ENCODE data around the gene TEX51. TPM values are rescaled to one million over a fixed set of nuclear protein-coding genes. Genes with fewer than 3 reads are reported as not detected.

TEX51 gene
- total RNA-seq, 1 donor from 2014 or later = not detected

- Histone ChIP-seq H3K9ac (ENCODE audit: low read depth in 1 of 3, low read length in 3 of 3) (no peak overlapping the region), H3K27me3 (ENCODE audit: control insufficient read depth in 3 of 3, insufficient read depth in 3 of 3, low read length in 3 of 3) (peaks cover 12 to 38% (median 25%) of the 10 kb centered on the region in 3 donors), H3K9me3 (ENCODE audit: control insufficient read depth in 3 of 3, low read length in 3 of 3) (no peaks in the 10 kb centered on the region), H3K4me3 (ENCODE audit: low read length in 3 of 3) (no peak overlapping the region), H3K4me1 (ENCODE audit: control insufficient read depth in 3 of 3, insufficient read depth in 3 of 3, low read length in 3 of 3) (peaks cover 7 to 9% (median 7%) of the 10 kb centered on the region in 3 donors), H3K36me3 (ENCODE audit: control insufficient read depth in 3 of 3, insufficient read depth in 3 of 3, low read length in 3 of 3) (no peaks in the 10 kb centered on the region), H3K27ac (ENCODE audit: low read depth, low read length) (no peak overlapping the region)
Observed at GRCh38 chr2:126882736-126883665, 15.7 kb upstream of the TEX51 start.

- Histone ChIP-seq H3K4me1 (ENCODE audit: control insufficient read depth in 3 of 3, insufficient read depth in 3 of 3, low read length in 3 of 3) (peaks cover 7 to 9% (median 7%) of the 10 kb centered on the region in 3 donors), H3K4me3 (ENCODE audit: low read length in 3 of 3) (no peak overlapping the region), H3K27me3 (ENCODE audit: control insufficient read depth in 3 of 3, insufficient read depth in 3 of 3, low read length in 3 of 3) (peaks cover 16 to 38% (median 24%) of the 10 kb centered on the region in 3 donors), H3K9me3 (ENCODE audit: control insufficient read depth in 3 of 3, low read length in 3 of 3) (no peaks in the 10 kb centered on the region), H3K9ac (ENCODE audit: low read depth in 1 of 3, low read length in 3 of 3) (no peak overlapping the region), H3K27ac (ENCODE audit: low read depth, low read length) (no peak overlapping the region), H3K36me3 (ENCODE audit: control insufficient read depth in 3 of 3, insufficient read depth in 3 of 3, low read length in 3 of 3) (no peaks in the 10 kb centered on the region)
Observed at GRCh38 chr2:126883666-126884040, 15.0 kb upstream of the TEX51 start.

GRCh38 chr2:126884861-126885750 lies 13.6 kb upstream of the TEX51 start:
- Histone ChIP-seq H3K4me1 (ENCODE audit: control insufficient read depth in 3 of 3, insufficient read depth in 3 of 3, low read length in 3 of 3) (peaks cover 7 to 9% (median 7%) of the 10 kb centered on the region in 3 donors), H3K27me3 (ENCODE audit: control insufficient read depth in 3 of 3, insufficient read depth in 3 of 3, low read length in 3 of 3) (peaks cover 9 to 28% (median 22%) of the 10 kb centered on the region in 3 donors), H3K27ac (ENCODE audit: low read depth, low read length) (no peak overlapping the region), H3K9me3 (ENCODE audit: control insufficient read depth in 3 of 3, low read length in 3 of 3) (no peaks in the 10 kb centered on the region), H3K9ac (ENCODE audit: low read depth in 1 of 3, low read length in 3 of 3) (no peak overlapping the region), H3K4me3 (ENCODE audit: low read length in 3 of 3) (no peak overlapping the region), H3K36me3 (ENCODE audit: control insufficient read depth in 3 of 3, insufficient read depth in 3 of 3, low read length in 3 of 3) (no peaks in the 10 kb centered on the region)

- peaks cover 7 to 9% (median 7%) of the 10 kb centered on the region in 3 donors for H3K4me1 ChIP-seq (ENCODE audit: control insufficient read depth in 3 of 3, insufficient read depth in 3 of 3, low read length in 3 of 3)
- H3K4me3 ChIP-seq (ENCODE audit: low read length in 3 of 3) = peak overlapping the region in 2 of 3 donors; percentile 43 to 51
- peaks cover 9 to 28% (median 22%) of the 10 kb centered on the region in 3 donors for H3K27me3 ChIP-seq (ENCODE audit: control insufficient read depth in 3 of 3, insufficient read depth in 3 of 3, low read length in 3 of 3)
- no peaks in the 10 kb centered on the region for H3K36me3 ChIP-seq (ENCODE audit: control insufficient read depth in 3 of 3, insufficient read depth in 3 of 3, low read length in 3 of 3)
- H3K27ac ChIP-seq (ENCODE audit: low read depth, low read length) = no peak overlapping the region
- H3K9me3 ChIP-seq (ENCODE audit: control insufficient read depth in 3 of 3, low read length in 3 of 3) = no peaks in the 10 kb centered on the region
- H3K9ac ChIP-seq (ENCODE audit: low read depth in 1 of 3, low read length in 3 of 3) = peak overlapping the region in 1 of 3 donors; percentile 16
Observed at GRCh38 chr2:126885751-126886210, 12.9 kb upstream of the TEX51 start.

- Histone ChIP-seq H3K4me1 (ENCODE audit: control insufficient read depth in 3 of 3, insufficient read depth in 3 of 3, low read length in 3 of 3) (peaks cover 7 to 9% (median 7%) of the 10 kb centered on the region in 3 donors), H3K9ac (ENCODE audit: low read depth in 1 of 3, low read length in 3 of 3) (peak overlapping the region in 1 of 3 donors; percentile 16), H3K36me3 (ENCODE audit: control insufficient read depth in 3 of 3, insufficient read depth in 3 of 3, low read length in 3 of 3) (no peaks in the 10 kb centered on the region), H3K4me3 (ENCODE audit: low read length in 3 of 3) (peak overlapping the region in 2 of 3 donors; percentile 43 to 51), H3K9me3 (ENCODE audit: control insufficient read depth in 3 of 3, low read length in 3 of 3) (no peaks in the 10 kb centered on the region), H3K27me3 (ENCODE audit: control insufficient read depth in 3 of 3, insufficient read depth in 3 of 3, low read length in 3 of 3) (peaks cover 9 to 28% (median 22%) of the 10 kb centered on the region in 3 donors), H3K27ac (ENCODE audit: low read depth, low read length) (no peak overlapping the region)
Observed at GRCh38 chr2:126886211-126886915, 12.3 kb upstream of the TEX51 start.

GRCh38 chr2:126886916-126887280 lies 11.8 kb upstream of the TEX51 start:
- Histone ChIP-seq H3K27ac (ENCODE audit: low read depth, low read length) (no peak overlapping the region), H3K4me3 (ENCODE audit: low read length in 3 of 3) (no peak overlapping the region), H3K36me3 (ENCODE audit: control insufficient read depth in 3 of 3, insufficient read depth in 3 of 3, low read length in 3 of 3) (no peaks in the 10 kb centered on the region), H3K9ac (ENCODE audit: low read depth in 1 of 3, low read length in 3 of 3) (no peak overlapping the region), H3K27me3 (ENCODE audit: control insufficient read depth in 3 of 3, insufficient read depth in 3 of 3, low read length in 3 of 3) (peaks cover 9 to 24% (median 17%) of the 10 kb centered on the region in 3 donors), H3K4me1 (ENCODE audit: control insufficient read depth in 3 of 3, insufficient read depth in 3 of 3, low read length in 3 of 3) (peaks cover 7 to 9% (median 7%) of the 10 kb centered on the region in 3 donors), H3K9me3 (ENCODE audit: control insufficient read depth in 3 of 3, low read length in 3 of 3) (no peaks in the 10 kb centered on the region)

GRCh38 chr2:126887506-126887905 lies 11.2 kb upstream of the TEX51 start:
- Histone ChIP-seq H3K4me1 (ENCODE audit: control insufficient read depth in 3 of 3, insufficient read depth in 3 of 3, low read length in 3 of 3) (peaks cover 7 to 10% (median 9%) of the 10 kb centered on the region in 3 donors), H3K9ac (ENCODE audit: low read depth in 1 of 3, low read length in 3 of 3) (no peak overlapping the region), H3K4me3 (ENCODE audit: low read length in 3 of 3) (no peak overlapping the region), H3K27me3 (ENCODE audit: control insufficient read depth in 3 of 3, insufficient read depth in 3 of 3, low read length in 3 of 3) (peaks cover 9 to 20% (median 11%) of the 10 kb centered on the region in 3 donors), H3K36me3 (ENCODE audit: control insufficient read depth in 3 of 3, insufficient read depth in 3 of 3, low read length in 3 of 3) (no peaks in the 10 kb centered on the region), H3K9me3 (ENCODE audit: control insufficient read depth in 3 of 3, low read length in 3 of 3) (no peaks in the 10 kb centered on the region), H3K27ac (ENCODE audit: low read depth, low read length) (no peak overlapping the region)

- peaks cover 7 to 10% (median 9%) of the 10 kb centered on the region in 3 donors for H3K4me1 ChIP-seq (ENCODE audit: control insufficient read depth in 3 of 3, insufficient read depth in 3 of 3, low read length in 3 of 3)
Observed at GRCh38 chr2:126888046-126888445, 10.6 kb upstream of the TEX51 start.

GRCh38 chr2:126889071-126889470 lies 9.6 kb upstream of the TEX51 start:
- Histone ChIP-seq H3K4me1 (ENCODE audit: control insufficient read depth in 3 of 3, insufficient read depth in 3 of 3, low read length in 3 of 3) (peaks cover 7 to 10% (median 9%) of the 10 kb centered on the region in 3 donors), H3K9me3 (ENCODE audit: control insufficient read depth in 3 of 3, low read length in 3 of 3) (no peaks in the 10 kb centered on the region), H3K9ac (ENCODE audit: low read depth in 1 of 3, low read length in 3 of 3) (no peak overlapping the region), H3K27ac (ENCODE audit: low read depth, low read length) (no peak overlapping the region), H3K4me3 (ENCODE audit: low read length in 3 of 3) (no peak overlapping the region), H3K36me3 (ENCODE audit: control insufficient read depth in 3 of 3, insufficient read depth in 3 of 3, low read length in 3 of 3) (no peaks in the 10 kb centered on the region), H3K27me3 (ENCODE audit: control insufficient read depth in 3 of 3, insufficient read depth in 3 of 3, low read length in 3 of 3) (peaks cover 7 to 18% (median 9%) of the 10 kb centered on the region in 3 donors)

More at GRCh38 chr2:126888046-126888445, 10.6 kb upstream of the TEX51 start:
- Histone ChIP-seq H3K27ac (ENCODE audit: low read depth, low read length) (no peak overlapping the region), H3K36me3 (ENCODE audit: control insufficient read depth in 3 of 3, insufficient read depth in 3 of 3, low read length in 3 of 3) (no peaks in the 10 kb centered on the region), H3K4me3 (ENCODE audit: low read length in 3 of 3) (no peak overlapping the region), H3K9ac (ENCODE audit: low read depth in 1 of 3, low read length in 3 of 3) (no peak overlapping the region), H3K9me3 (ENCODE audit: control insufficient read depth in 3 of 3, low read length in 3 of 3) (no peaks in the 10 kb centered on the region), H3K27me3 (ENCODE audit: control insufficient read depth in 3 of 3, insufficient read depth in 3 of 3, low read length in 3 of 3) (peaks cover 9 to 18% (median 11%) of the 10 kb centered on the region in 3 donors)
